Esophagus mucosa (tissue), 1 donor: ENCODE data around the gene C4BPB. TPM values are rescaled to one million over a fixed set of nuclear protein-coding genes. Genes with fewer than 3 reads are reported as not detected.

Experiments used
- ATAC-seq: fragments of 200-7000 bp; cut with Tn5 transposase; one replicate; pipeline ENCODE4 v1.9.1; 2020
- total RNA-seq: library from RNA; stranded (reverse); gene quantifications from one replicate; pipeline ENCODE4 v1.2.4, GENCODE V29; 2023
- donor health status: DM: yes; HTN: yes; CAD: no.

The C4BPB gene
- total RNA-seq, 1 donor from 2014 or later = not detected

- no peak for ATAC-seq
Observed at GRCh38 chr1:207085887-207086286, 2.8 kb upstream of the C4BPB start.

DNA sequence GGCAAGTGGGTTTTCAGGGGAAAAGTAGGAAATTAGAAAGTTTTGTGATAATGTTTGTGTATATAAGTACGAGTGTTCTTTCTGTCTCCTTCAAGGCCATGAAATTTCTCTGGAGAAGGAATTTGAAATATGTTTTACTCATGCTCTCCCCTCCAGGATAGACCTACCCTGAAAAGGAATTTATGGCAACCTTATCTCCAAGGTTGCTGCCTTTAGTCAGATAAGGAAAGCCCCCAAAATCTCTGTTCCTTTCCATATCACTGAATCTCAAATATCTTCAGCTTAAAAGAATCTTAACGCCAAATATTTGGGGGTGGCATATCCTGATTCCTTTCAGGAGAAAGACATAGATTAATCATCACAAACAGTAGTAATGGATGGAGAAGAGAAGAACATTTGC lies 499 bp upstream of the C4BPB start:
- no peak for ATAC-seq

DNA sequence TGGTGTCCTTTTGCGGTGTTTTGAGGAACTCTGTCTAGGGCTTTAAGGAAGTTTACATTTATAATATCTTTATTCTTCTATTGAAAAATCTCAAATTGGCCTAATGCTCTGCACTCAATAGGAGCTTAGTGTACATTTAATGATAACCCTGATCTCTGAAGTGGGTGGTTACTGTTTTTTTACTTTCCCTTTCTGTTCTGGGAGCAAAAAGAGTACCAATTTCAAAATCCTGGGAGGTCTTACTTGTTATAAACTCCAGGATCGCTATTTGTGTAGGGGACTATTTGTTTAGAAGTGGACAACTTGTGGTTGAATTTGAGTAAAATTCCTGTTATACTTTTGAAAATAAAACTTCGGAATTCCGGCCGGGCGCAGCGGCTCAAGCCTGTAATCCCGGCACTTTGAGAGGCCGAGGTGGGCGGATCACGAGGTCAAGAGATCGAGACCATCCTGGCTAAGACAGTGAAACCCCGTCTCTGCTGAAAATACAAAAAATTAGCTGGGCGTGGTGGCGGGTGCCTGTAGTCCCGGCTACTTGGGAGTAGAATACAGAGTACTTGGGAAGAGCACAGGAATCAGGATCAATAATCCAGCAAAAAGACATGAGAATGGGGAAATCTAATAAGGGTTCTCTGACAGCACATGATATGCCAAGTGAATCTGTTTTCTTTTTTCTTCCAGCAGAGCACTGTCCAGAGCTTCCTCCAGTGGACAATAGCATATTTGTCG lies 1.1 kb downstream of the C4BPB start:
- ATAC-seq = no peak

DNA sequence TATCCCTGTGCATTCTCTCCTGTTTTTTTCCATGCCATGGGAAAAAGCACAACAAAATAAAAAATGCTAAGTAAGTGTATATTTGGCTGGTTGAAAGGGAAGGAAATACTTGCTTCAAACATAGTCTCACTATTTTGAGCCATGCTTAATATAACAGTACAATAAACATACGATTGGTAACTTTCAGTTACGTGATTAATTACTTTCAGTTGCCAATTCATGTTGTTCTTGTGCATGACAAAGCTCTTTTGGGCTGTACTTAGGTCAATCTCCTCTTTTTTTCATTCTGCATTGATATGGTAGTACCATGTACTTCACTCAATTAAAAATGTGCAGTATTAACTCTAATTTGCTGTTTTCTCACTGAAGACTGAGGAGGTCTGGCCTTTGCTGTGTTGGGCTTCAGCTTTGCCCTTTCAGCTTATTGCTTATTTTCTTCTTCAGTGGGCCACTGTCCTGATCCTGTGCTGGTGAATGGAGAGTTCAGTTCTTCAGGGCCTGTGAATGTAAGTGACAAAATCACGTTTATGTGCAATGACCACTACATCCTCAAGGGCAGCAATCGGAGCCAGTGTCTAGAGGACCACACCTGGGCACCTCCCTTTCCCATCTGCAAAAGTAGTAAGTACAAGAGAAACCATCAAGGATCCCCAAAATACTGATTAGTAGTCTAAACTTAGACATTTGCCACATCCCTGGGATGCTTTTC lies 2.7 kb downstream of the C4BPB start:
- no peak for ATAC-seq

DNA sequence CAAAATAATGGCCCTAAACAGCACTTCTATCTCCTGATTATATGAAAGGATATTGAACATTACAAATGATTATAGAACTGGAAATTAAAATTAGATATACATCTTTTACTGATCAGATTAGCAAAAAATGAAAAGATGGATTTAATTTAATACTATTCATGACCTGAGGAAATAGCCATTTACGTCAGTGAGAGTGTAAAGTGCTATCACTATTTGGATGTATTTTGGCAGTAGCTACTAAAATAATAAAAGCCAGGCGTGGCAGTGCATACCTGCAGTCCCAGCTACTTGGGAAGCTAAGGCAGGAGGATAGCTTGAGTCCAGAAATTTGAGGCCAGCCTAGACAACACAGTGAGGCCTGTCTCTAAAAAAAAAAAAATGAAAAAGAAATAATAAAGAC lies 5.3 kb downstream of the C4BPB start:
- ATAC-seq = no peak

GRCh38 chr1:207097871-207098324 lies 9.2 kb downstream of the C4BPB start:
- ATAC-seq = peak; percentile 11

GRCh38 chr1:207101720-207102119 lies 13.1 kb downstream of the C4BPB start:
- ATAC-seq = no peak

- ATAC-seq = no peak
Observed at GRCh38 chr1:207102146-207102545, 13.5 kb downstream of the C4BPB start.

GRCh38 chr1:207102659-207103058 lies 14.0 kb downstream of the C4BPB start:
- ATAC-seq = no peak

GRCh38 chr1:207103892-207104373 lies 15.3 kb downstream of the C4BPB start, which contains the start of gene C4BPA:
TSS of gene C4BPA (plus strand) at chr1:207104233. CDS start at chr1:207113026, 8,793 bp downstream.
- no peak for ATAC-seq

- ATAC-seq = peak; percentile 49
Observed at GRCh38 chr1:207109004-207109403, 20.3 kb downstream of the C4BPB start.

DNA sequence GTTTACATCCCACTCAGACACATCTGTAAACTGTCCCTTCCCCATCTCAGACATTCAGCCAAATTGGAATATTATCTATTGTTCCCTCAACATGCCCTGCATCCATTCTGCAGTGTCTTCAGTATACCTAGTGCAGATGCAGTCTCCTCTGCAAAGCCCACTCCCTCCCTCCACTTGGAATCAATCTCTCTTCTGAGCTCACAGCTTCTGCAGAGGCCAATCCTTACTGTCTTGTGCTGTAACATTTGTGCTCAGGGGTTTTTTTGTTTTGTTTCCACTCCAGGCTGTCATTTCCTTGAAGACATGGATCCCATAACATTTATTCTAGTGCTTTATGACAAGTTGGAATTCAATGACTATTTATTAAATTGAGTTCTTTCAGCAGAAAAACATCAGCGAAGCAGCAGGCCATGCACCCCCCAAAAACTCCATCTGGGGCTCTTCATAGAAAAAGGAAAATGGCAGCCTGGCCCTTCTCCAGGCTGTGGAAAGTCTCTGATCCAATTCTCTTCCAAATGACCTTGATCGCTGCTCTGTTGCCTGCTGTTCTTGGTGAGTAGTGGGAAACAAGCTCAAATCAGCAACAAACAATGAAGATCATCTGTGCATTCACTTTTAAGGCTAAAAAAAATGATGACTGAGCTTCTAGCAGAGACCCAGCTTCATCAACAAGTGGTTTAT lies 24.1 kb downstream of the C4BPB start:
- no peak for ATAC-seq

GRCh38 chr1:207115269-207115668 lies 26.6 kb downstream of the C4BPB start:
- ATAC-seq = no peak

- ATAC-seq = no peak
Observed at GRCh38 chr1:207124389-207124788, 35.7 kb downstream of the C4BPB start.

DNA sequence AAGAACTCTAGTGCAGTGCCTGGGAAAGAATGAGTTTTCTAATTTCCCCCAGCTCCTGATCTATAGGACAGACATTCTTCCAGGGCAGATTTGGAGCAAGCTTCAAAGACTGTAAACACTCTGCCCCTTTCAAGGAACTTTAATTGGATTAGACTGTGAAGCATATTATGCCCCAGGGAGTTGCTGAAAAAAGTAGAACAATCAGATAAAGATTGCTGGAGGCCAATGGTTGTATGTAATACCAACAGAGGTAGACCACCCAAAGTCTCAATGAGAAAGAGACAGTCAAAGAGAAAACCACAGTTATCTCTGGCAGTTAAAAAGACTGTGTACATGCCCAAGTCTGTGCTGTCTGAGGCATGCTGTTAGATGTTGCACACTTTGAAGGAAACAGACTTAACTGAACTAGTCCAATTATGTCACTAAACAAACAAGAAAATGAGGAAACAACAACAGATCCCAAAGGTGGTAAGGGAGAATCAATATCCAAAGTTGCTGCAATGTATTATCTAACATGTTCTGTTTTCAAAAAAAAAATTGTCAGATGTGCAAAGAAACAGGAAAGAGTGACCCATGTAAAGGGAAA lies 39.8 kb downstream of the C4BPB start:
- ATAC-seq = no peak

GRCh38 chr1:207129053-207129452 lies 40.4 kb downstream of the C4BPB start:
- no peak for ATAC-seq

DNA sequence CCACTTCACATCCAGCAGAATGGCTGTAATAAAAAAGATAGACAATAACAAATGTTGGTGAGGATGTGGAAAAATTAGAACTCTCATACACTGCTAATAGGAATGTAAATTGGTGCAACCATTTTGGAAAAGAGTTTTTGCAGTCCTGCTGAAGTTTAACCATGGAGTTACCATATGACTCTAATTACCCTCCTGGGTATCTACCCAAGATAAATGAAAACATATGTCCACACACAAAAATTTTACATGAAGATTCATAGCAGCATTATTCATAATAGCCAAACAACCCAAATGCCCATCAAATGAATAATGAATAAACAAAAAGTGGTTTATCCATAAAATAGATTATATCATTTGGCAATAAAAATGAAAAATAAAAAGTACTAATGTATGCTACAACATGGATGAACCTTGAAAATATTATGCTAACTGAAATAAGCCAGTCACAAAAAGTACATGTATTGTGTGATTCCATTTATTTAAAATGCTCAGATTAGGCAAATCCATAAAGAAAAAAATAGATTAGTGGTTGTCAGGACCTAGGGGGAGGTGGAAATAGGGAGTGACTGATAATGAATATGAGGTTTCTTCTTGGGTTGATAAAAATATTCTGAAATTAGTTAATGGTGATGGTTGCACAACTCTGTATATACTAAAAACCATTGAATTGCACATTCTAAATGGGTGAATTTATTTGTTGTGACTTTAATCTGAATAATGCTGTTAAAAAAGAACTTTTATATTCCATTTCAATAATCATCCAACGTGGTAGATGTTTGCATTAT lies 41.8 kb downstream of the C4BPB start:
- ATAC-seq = no peak

GRCh38 chr1:207131163-207131562 lies 42.5 kb downstream of the C4BPB start:
- no peak for ATAC-seq

DNA sequence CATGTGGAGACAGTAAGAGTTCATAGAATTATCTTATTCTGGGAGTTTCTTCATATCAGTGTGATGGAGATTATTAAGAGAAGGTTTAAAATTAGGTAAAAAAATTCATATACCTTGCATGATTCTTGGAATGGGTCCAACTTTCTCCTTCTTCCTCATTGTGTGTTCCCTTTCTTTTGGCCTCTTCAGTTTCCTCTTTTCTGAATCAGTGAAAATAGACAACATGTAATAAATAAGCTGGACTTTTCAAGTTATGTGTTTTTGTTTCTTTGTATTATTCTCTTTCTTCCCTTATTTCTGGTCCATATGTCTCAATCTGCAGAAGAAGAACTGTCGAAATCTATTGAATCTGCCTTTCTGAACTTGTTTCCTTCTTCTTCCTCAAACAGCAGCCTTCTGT lies 45.9 kb downstream of the C4BPB start:
- no peak for ATAC-seq

- ATAC-seq = no peak
Observed at GRCh38 chr1:207139616-207140015, 51.0 kb downstream of the C4BPB start.

DNA sequence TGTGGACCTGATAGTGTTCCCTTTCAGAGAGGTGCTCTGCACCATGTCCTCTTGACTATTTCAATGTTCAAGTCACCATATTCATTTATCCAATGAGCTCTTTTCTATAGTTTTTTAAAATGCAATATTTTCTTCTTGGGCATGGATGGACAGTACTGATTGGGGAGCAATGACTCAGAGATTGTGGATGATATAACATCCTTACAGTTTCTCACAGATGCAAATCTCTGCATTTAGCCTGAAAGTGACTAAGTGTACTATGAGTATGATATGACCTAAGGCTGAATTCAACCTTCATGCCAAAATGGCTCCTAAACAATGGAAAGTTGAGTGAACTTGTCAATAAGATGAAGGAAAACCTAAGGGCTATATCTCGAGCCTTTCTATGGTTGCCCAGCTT lies 51.9 kb downstream of the C4BPB start:
- ATAC-seq = no peak

GRCh38 chr1:207145401-207146058 lies 56.9 kb downstream of the C4BPB start:
- ATAC-seq = no peak
